T-helper 1 cell treated with Interleukin-12 subunit alpha and Interleukin-12 subunit beta and Interleukin-4 antibody, amounts not matched to agents 30 μg/mL and 1 μg/mL, for 36 hours (primary cell): Measurements from ENCODE around the gene PLSCR1.

Experiments used
- H3K27ac Mint-ChIP-seq: one replicate; pipeline ENCODE4 v1.8.0; 2021; ENCODE audit warnings: mild to moderate bottlenecking, mixed read lengths
- H3K27me3 Mint-ChIP-seq: one replicate; pipeline ENCODE4 v1.8.0; 2021; ENCODE audit warnings: low read depth, mixed read lengths
- H3K36me3 Mint-ChIP-seq: one replicate; pipeline ENCODE4 v1.8.0; 2021; ENCODE audit warnings: low read depth, mixed read lengths
- H3K4me1 Mint-ChIP-seq: one replicate; pipeline ENCODE4 v1.8.0; 2021; ENCODE audit warnings: low read depth, mixed read lengths
- H3K4me3 Mint-ChIP-seq: one replicate; pipeline ENCODE4 v1.8.0; 2021; ENCODE audit warnings: mild to moderate bottlenecking, moderate library complexity, mixed read lengths
- H3K9me3 Mint-ChIP-seq: one replicate; pipeline ENCODE4 v1.8.0; 2021; ENCODE audit warnings: mixed read lengths

PLSCR1 gene

DNA sequence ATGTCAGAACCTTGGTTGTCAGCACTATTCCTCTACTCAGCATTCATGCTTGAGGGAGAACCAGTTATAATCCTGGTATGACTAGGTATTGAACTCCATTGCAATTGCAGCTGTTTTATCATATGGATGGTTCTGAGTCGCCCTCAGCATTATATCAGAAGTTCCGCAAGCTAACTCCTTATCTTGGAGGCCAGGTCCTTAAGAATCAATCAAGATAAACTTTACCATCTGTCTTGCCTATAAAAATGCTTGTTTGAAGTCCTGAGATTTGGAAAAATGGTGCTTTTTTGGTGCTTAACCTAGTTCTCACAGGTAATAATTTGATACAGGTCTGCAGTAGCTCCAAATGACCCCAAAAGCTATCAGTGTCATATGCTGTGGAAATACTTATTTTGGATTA is 16.3 kb upstream of the PLSCR1 start:
- Mint-ChIP-seq H3K36me3 (no peaks in the 10 kb centered on the region), H3K4me1 (peaks cover 6% of the 10 kb centered on the region), H3K9me3 (peaks cover 5% of the 10 kb centered on the region), H3K4me3 (no peak overlapping the region), H3K27me3 (peaks cover 4% of the 10 kb centered on the region), H3K27ac (no peak overlapping the region)

- Mint-ChIP-seq H3K4me1 (peaks cover 7% of the 10 kb centered on the region), H3K9me3 (peaks cover 5% of the 10 kb centered on the region), H3K36me3 (no peaks in the 10 kb centered on the region), H3K4me3 (no peak overlapping the region), H3K27me3 (peaks cover 4% of the 10 kb centered on the region), H3K27ac (no peak overlapping the region)
These were observed 15.0 kb upstream of the PLSCR1 start for GRCh38 chr3:146559388-146559787.

DNA sequence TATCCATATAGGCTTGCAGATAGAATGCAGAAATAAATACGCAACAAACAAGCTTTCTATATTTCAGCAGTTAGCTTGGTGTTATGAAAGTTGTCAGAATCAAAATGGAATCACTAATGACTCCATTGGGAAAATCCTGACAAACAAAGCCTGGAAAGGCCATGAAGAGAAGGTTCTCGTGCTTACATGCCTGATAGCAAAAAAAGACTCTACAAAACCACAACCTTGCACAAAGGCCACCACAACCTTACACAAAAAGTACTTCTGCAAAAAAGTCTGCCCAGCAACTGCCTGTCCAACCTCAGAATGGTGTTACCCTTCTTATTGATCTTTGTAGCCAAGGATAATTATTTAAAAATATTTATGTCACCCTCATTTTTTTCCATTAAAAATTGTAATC is 14.4 kb upstream of the PLSCR1 start:
- peaks cover 5% of the 10 kb centered on the region for H3K9me3 Mint-ChIP-seq
- H3K27ac Mint-ChIP-seq: no peak overlapping the region
- peaks cover 13% of the 10 kb centered on the region for H3K4me1 Mint-ChIP-seq
- H3K4me3 Mint-ChIP-seq: no peak overlapping the region
- H3K27me3 Mint-ChIP-seq: peaks cover 4% of the 10 kb centered on the region
- no peaks in the 10 kb centered on the region for H3K36me3 Mint-ChIP-seq

DNA sequence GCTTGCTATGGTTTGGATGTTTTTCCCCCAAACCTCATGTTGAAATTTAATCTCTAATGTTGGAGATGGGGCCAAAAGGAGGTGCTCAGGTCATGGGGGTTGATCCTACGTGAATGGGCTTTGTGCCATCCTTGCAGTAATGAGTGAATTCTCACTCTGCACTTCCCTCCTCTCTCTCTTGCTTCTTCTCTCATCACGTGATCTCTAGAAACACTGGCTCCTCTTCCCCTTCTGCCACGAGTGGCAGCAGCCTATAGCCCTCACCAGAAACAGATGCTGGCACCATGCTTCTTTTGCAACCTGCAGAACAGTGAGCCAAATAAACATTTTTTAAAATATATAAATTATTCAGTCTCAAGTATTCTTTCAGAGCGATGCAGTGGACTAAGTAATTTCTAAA is 13.3 kb upstream of the PLSCR1 start:
- H3K36me3 Mint-ChIP-seq: no peaks in the 10 kb centered on the region
- no peak overlapping the region for H3K27ac Mint-ChIP-seq

GRCh38 chr3:146555311-146555710 is 10.9 kb upstream of the PLSCR1 start:
- no peaks in the 10 kb centered on the region for H3K36me3 Mint-ChIP-seq
- no peaks in the 10 kb centered on the region for H3K27me3 Mint-ChIP-seq
- H3K4me1 Mint-ChIP-seq: peaks cover 34% of the 10 kb centered on the region
- H3K9me3 Mint-ChIP-seq: peaks cover 1% of the 10 kb centered on the region
- H3K4me3 Mint-ChIP-seq: no peak overlapping the region
- no peak overlapping the region for H3K27ac Mint-ChIP-seq

More for the DNA sequence above, 13.3 kb upstream of the PLSCR1 start:
- peaks cover 24% of the 10 kb centered on the region for H3K4me1 Mint-ChIP-seq
- H3K4me3 Mint-ChIP-seq: no peak overlapping the region
- H3K27me3 Mint-ChIP-seq: peaks cover 4% of the 10 kb centered on the region
- peaks cover 5% of the 10 kb centered on the region for H3K9me3 Mint-ChIP-seq

DNA sequence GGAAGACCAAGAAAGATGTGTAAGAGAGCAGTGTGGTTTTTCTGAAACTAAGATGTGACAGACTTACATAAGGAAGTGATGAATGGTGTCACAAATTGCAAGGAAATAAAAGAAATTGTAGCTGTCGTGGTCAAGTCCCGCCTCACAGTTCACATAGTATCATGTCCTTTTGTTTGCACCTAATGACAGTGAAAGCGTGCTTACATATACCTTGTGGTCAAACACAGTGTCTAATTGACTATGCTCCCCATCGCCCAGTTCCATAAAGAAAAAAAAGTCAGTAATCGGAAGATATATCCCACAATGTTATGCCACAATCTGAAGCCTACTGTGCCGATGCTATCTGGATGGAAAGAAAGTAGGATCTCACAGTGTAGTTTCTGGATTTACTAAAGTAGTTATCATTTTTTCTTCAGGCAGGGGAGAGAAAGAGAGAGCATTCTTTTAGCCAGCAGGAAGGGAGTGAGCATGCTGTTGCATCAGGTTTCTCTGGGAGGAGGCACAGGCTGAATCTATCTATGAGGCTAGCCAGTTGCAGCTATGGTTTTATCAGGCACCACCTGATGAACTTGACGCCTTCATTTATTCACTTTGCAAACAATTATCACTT is 9.8 kb upstream of the PLSCR1 start:
- Mint-ChIP-seq H3K9me3 (no peaks in the 10 kb centered on the region), H3K4me3 (peak overlapping the region; percentile 38), H3K36me3 (no peaks in the 10 kb centered on the region), H3K4me1 (peaks cover 39% of the 10 kb centered on the region), H3K27ac (peak overlapping the region; percentile 49), H3K27me3 (no peaks in the 10 kb centered on the region)

GRCh38 chr3:146550743-146551510 is 6.5 kb upstream of the PLSCR1 start:
- Mint-ChIP-seq H3K4me3 (peak overlapping the region; percentile 66), H3K4me1 (peaks cover 65% of the 10 kb centered on the region), H3K27ac (peak overlapping the region; percentile 78)

DNA sequence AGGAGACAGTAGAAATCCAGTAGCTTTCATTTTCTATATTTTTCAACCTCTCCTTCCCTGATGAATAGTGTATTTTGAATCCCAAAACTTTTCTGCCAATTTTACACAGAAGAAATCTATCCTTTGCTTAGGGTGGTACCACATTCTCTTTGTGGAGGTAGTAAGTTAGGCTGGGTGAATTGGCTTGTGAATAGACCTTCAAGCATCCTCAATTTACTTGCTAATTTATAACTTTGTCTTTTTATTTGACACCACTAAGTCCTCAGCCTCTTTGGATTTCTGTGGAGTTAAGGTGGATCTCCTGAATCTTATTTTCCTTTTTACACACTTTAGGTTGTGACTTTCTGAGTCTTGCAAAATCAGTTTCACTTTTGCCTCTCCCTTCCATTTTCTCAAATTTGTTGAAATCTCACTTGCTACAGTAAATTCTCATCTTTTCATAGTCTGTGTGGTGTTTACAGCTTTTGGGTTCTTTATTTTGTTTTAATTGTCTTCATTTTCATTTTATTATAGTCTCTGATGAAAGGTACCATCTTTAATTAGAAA is 5.7 kb upstream of the PLSCR1 start:
- Mint-ChIP-seq H3K9me3 (no peaks in the 10 kb centered on the region), H3K27me3 (no peaks in the 10 kb centered on the region), H3K36me3 (no peaks in the 10 kb centered on the region), H3K27ac (peak overlapping the region; percentile 78), H3K4me1 (peaks cover 71% of the 10 kb centered on the region), H3K4me3 (peak overlapping the region; percentile 66)

More at GRCh38 chr3:146550743-146551510, 6.5 kb upstream of the PLSCR1 start:
- no peaks in the 10 kb centered on the region for H3K36me3 Mint-ChIP-seq
- H3K27me3 Mint-ChIP-seq: no peaks in the 10 kb centered on the region
- H3K9me3 Mint-ChIP-seq: no peaks in the 10 kb centered on the region

DNA sequence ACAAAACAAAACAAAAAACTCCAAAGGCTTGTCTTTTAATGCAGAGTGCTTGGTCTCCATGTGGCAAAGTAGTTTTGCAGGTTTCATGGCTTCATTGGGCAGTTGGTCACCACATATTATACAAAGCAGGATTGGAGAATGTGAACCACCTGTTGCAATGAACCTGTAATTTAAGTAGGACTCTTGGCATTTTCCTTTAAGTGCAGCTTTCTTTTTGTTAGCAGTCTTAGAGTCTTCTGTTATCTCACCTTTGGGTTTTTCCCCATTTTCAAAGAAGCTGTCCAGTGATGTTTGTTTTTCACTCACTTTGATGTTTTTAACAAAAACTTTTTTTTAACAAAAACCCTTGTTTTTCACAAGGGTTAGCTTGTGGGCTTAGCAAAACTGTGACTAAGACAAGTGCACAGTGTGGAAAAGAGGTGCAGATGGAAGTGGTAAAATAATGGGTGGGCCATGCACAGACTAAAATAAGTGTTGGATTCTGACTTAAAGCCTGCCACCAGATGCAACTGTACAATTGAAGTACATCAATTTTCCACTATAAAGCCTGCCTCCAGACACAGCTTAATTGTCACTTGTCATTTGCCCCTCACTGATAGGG is 2.9 kb upstream of the PLSCR1 start:
- H3K4me1 Mint-ChIP-seq: peaks cover 57% of the 10 kb centered on the region
- H3K9me3 Mint-ChIP-seq: no peaks in the 10 kb centered on the region
- H3K27me3 Mint-ChIP-seq: no peaks in the 10 kb centered on the region
- H3K27ac Mint-ChIP-seq: peak overlapping the region; percentile 88
- peaks cover 11% of the 10 kb centered on the region for H3K36me3 Mint-ChIP-seq
- peak overlapping the region; percentile 62 for H3K4me3 Mint-ChIP-seq

DNA sequence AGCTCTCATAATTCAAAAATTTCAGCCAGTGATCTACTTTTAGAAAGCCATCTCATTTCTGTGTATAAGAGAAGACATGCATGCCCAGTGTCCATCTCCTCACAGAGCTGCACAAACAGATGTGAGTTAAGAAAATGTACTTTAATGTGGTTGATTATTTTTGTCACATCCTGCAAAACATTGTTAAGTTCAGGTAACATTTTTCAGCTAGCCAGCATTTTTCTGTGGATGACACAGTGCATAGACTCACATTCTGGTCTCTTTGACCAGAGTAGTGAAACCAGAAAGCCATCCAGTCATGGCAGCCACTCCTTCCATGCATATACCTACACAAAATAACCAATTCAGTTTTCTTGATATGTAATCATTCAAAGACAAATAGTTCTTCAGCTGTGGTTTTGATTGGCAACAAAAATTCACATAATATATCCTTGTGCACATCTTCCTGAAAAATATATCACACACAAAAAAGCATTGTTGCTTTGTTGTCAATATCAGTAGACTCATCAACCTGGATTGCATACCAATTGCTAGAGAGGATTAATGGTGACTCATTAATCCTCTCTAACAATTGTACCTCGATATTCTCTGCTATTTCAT is 2.1 kb upstream of the PLSCR1 start:
- H3K27ac Mint-ChIP-seq: peak overlapping the region; percentile 88
- peaks cover 20% of the 10 kb centered on the region for H3K36me3 Mint-ChIP-seq
- H3K4me3 Mint-ChIP-seq: peak overlapping the region; percentile 62
- H3K4me1 Mint-ChIP-seq: peaks cover 65% of the 10 kb centered on the region
- H3K9me3 Mint-ChIP-seq: no peaks in the 10 kb centered on the region
- H3K27me3 Mint-ChIP-seq: no peaks in the 10 kb centered on the region

- peak overlapping the region; percentile 97 for H3K4me3 Mint-ChIP-seq
- H3K27ac Mint-ChIP-seq: peak overlapping the region; percentile 71
- H3K27me3 Mint-ChIP-seq: no peaks in the 10 kb centered on the region
- H3K36me3 Mint-ChIP-seq: peaks cover 25% of the 10 kb centered on the region
- peaks cover 67% of the 10 kb centered on the region for H3K4me1 Mint-ChIP-seq
- H3K9me3 Mint-ChIP-seq: no peaks in the 10 kb centered on the region
These were observed 622 bp upstream of the PLSCR1 start for GRCh38 chr3:146544929-146545528.

- Mint-ChIP-seq H3K9me3 (no peaks in the 10 kb centered on the region), H3K27me3 (no peaks in the 10 kb centered on the region), H3K4me3 (peak overlapping the region; percentile 97), H3K4me1 (peaks cover 70% of the 10 kb centered on the region), H3K27ac (peak overlapping the region; percentile 66), H3K36me3 (peaks cover 26% of the 10 kb centered on the region)
These were observed 876 bp downstream of the PLSCR1 start for GRCh38 chr3:146543461-146544001.

- Mint-ChIP-seq H3K27me3 (no peaks in the 10 kb centered on the region), H3K4me3 (peak overlapping the region; percentile 97), H3K27ac (peak overlapping the region; percentile 66), H3K36me3 (peaks cover 26% of the 10 kb centered on the region), H3K4me1 (peaks cover 65% of the 10 kb centered on the region), H3K9me3 (no peaks in the 10 kb centered on the region)
These were observed 1.4 kb downstream of the PLSCR1 start for GRCh38 chr3:146542978-146543377.

DNA sequence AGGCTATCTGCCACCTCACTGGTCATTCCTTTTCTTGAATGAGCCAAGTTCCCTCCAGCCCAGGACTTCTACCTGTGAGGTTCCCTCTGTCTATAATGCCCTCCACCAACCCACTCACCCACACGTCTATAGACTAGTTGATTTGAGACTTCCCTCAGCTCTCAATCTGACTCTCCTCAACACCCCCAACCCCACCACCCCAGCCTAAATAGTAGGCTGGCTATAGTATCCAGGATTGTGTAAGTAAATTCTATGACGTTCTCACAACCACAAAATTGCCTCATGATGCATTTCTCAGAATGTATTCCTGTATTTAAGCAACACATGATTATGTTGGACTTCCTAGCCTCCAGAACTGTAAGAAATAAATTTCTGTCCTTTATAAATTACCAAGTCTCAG is 2.2 kb downstream of the PLSCR1 start:
- Mint-ChIP-seq H3K27ac (peak overlapping the region; percentile 73), H3K36me3 (peaks cover 34% of the 10 kb centered on the region), H3K27me3 (no peaks in the 10 kb centered on the region), H3K9me3 (no peaks in the 10 kb centered on the region), H3K4me1 (peaks cover 62% of the 10 kb centered on the region), H3K4me3 (peak overlapping the region; percentile 97)
